ENCODE results near the gene SLC24A4. TPM values are rescaled to one million over a fixed set of nuclear protein-coding genes. Genes with fewer than 3 reads are reported as not detected.

SLC24A4 gene
- total and polyA plus RNA-seq, 5 experiments from 2014 or later, result 0.05 TPM; not detected in 4

DNA sequence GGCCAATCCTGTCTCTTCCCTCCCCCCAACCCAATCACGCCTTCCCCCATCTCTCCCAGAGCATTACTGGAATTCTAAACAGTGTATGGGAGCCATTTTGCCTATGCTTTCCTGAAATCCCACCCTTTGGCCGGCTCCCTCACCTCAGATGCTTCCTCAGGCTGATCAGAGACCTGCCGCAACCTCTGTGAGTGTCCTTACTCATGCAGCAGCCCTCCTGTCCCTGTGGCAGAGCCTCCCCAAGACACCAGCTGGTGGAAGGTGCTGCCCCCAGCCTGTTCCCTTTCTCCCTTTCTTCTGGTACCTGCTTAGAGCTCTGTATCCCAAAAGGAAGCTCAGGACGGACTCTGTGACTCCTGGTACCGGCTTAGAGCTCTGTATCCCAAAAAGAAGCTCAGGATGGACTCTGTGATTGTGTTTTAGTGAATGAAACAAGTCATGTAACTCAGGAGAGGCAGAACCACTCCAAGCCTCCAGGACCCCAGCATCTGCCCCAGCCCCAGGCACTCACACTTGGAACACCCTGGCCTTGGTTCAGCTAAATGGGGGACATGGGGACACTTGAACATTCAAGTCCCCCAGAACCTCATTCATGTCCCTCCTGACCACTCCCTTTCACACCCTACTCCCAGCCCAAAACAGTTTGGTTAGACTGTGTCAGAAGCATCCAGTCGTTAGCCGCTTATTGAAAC, 161.3 kb downstream of the SLC24A4 start:
- POLR2A ChIA-PET, result no interaction called here
- ATAC-seq (no peak), DNase-seq (no peak)
- peaks cover 6 to 19% (median 9%) of the 10 kb centered on the region in 4 donors for H3K4me1 Mint-ChIP-seq
- H3K4me3 Mint-ChIP-seq, result no peak overlapping the region
- H3K27ac Mint-ChIP-seq, result peak overlapping the region in 1 of 10 donors; percentile 55
- H3K27me3 Mint-ChIP-seq, result peaks cover 0 to 9% (median 0%) of the 10 kb centered on the region in 5 donors
- H3K36me3 Mint-ChIP-seq, result peaks cover 0 to 4% (median 2%) of the 10 kb centered on the region in 3 donors
- H3K9me3 Mint-ChIP-seq, result peaks cover 0 to 7% (median 0%) of the 10 kb centered on the region in 9 donors

- Mint-ChIP-seq H3K27ac (no peak overlapping the region), H3K4me1 (peaks cover 7 to 23% (median 10%) of the 10 kb centered on the region in 4 donors), H3K27me3 (peaks cover 0 to 9% (median 0%) of the 10 kb centered on the region in 5 donors), H3K4me3 (no peak overlapping the region), H3K9me3 (no peaks in the 10 kb centered on the region), H3K36me3 (no peaks in the 10 kb centered on the region)
- DNase-seq, result no peak
- ATAC-seq, result no peak
- POLR2A ChIA-PET, result no interaction called here
Measured at GRCh38 chr14:92486881-92487280, 163.9 kb downstream of the SLC24A4 start.

- Mint-ChIP-seq H3K4me3 (no peak overlapping the region), H3K4me1 (peaks cover 7 to 23% (median 12%) of the 10 kb centered on the region in 4 donors), H3K36me3 (no peaks in the 10 kb centered on the region), H3K27me3 (peaks cover 0 to 9% (median 0%) of the 10 kb centered on the region in 5 donors), H3K9me3 (no peaks in the 10 kb centered on the region), H3K27ac (peak overlapping the region in 1 of 10 donors; percentile 60)
- ATAC-seq, result no peak
- POLR2A ChIA-PET, result interaction anchor here (0.9 kb wide), 1 partner anchor 13 kb away, joined by 5 read pairs; no protein-coding TSS in a partner anchor
- DNase-seq, result no peak
Measured at GRCh38 chr14:92487513-92488133, 164.7 kb downstream of the SLC24A4 start.

- no peaks in the 10 kb centered on the region for H3K9me3 Mint-ChIP-seq
- peak overlapping the region in 2 of 10 donors; percentile 40 to 53 for H3K27ac Mint-ChIP-seq
- POLR2A ChIA-PET, result interaction anchor here (1.7 kb wide), 1 partner anchor 11 kb away, joined by 3 read pairs; no protein-coding TSS in a partner anchor
- H3K36me3 Mint-ChIP-seq, result no peaks in the 10 kb centered on the region
- DNase-seq, result no peak
- H3K27me3 Mint-ChIP-seq, result peaks cover 0 to 2% (median 0%) of the 10 kb centered on the region in 5 donors
- peaks cover 8 to 23% (median 12%) of the 10 kb centered on the region in 4 donors for H3K4me1 Mint-ChIP-seq
- no peak overlapping the region for H3K4me3 Mint-ChIP-seq
- ATAC-seq, result no peak
Measured at GRCh38 chr14:92489394-92490238, 166.7 kb downstream of the SLC24A4 start.

DNA sequence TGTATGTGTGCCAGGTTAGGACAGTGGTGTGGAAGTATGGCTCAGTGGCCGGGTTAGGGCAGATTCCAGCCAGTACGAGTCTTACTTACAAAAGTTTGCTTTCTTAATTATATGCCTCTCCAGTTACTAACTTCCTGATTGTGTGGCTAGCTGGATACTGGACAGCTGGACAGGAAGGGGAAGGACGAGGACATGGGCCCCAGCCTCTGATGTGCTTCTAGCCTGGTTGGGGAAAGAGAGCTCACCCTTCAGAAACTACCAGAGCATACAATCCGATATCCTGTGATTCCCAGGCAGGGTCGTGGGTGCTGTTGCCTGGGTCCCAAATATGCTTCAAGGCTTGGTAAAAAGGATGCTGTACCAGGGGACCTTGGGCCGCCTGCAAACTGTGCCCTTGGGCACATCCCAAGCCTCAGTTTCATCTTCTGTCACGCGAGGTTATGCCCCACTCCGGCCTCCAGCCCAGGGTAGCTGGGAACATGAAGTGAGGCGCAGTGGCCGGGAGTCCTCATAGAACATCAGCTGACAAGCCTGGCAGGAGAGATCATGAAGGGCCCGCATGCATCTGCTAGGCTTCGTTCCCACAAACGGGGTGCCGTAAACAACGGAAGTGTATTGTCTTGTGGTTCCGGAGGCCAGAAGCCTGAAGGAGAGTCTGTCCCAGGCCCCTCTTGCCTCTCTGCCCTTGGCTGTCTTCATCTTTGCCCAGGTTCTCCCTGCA, 167.4 kb downstream of the SLC24A4 start:
- Mint-ChIP-seq H3K4me1 (peaks cover 8 to 25% (median 12%) of the 10 kb centered on the region in 4 donors), H3K27ac (peak overlapping the region in 1 of 10 donors; percentile 53), H3K9me3 (no peaks in the 10 kb centered on the region), H3K4me3 (no peak overlapping the region), H3K36me3 (no peaks in the 10 kb centered on the region), H3K27me3 (peaks cover 0 to 1% (median 0%) of the 10 kb centered on the region in 5 donors)
- DNase-seq, result no peak
- POLR2A ChIA-PET, result interaction anchor here (1.7 kb wide), 1 partner anchor 10 kb away, joined by 3 read pairs; no protein-coding TSS in a partner anchor
- ATAC-seq, result no peak

DNA sequence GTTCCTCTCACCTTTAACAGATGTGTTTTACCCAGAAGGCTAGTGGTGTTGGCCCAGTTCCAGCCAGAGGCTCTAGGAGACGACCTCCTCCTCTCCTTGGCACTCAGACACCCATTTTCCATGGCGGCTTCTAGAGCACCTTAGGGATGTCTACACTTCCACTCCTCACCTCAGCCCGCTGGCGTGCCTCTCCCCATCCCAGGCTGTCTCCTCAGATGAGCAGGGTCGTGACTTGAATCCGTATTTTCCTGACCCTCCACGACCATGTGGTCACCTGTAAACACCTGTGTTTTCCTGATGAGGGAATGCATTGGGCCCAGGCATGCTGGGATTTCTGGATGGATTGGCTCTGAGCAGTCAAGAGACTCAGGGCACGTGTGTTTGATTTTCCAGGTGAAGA, 168.8 kb downstream of the SLC24A4 start:
- peaks cover 6 to 27% (median 10%) of the 10 kb centered on the region in 4 donors for H3K4me1 Mint-ChIP-seq
- H3K9me3 Mint-ChIP-seq, result no peaks in the 10 kb centered on the region
- no peak for DNase-seq
- H3K36me3 Mint-ChIP-seq, result no peaks in the 10 kb centered on the region
- no peak for ATAC-seq
- POLR2A ChIA-PET, result no interaction called here
- H3K27me3 Mint-ChIP-seq, result no peaks in the 10 kb centered on the region
- H3K4me3 Mint-ChIP-seq, result no peak overlapping the region
- H3K27ac Mint-ChIP-seq, result peak overlapping the region in 2 of 10 donors; percentile 16 to 30

DNA sequence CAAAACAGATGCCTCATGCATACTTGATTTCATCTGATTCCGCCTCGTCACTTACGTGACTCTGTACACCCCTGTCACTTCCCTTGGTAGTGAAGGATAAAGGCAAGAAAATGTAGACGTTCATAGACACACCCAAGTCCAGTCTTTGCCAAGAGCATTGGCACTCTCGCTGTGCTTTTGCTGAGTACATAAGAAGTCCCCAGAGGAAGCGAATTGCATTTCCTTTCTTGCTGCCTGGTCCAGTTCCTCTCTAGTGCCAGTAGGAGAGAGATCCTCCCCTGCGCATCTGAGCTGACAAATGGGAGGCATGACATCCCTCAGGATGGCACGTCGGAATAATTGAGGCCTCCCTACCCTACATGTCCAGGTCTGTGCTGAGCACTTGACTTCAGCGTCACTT, 169.3 kb downstream of the SLC24A4 start:
- no peaks in the 10 kb centered on the region for H3K9me3 Mint-ChIP-seq
- H3K27ac Mint-ChIP-seq, result peak overlapping the region in 2 of 10 donors; percentile 16 to 30
- peaks cover 2 to 24% (median 6%) of the 10 kb centered on the region in 4 donors for H3K4me1 Mint-ChIP-seq
- no peak overlapping the region for H3K4me3 Mint-ChIP-seq
- no peaks in the 10 kb centered on the region for H3K36me3 Mint-ChIP-seq
- ATAC-seq (no peak), DNase-seq (no peak)
- no peaks in the 10 kb centered on the region for H3K27me3 Mint-ChIP-seq
- POLR2A ChIA-PET, result no interaction called here

DNA sequence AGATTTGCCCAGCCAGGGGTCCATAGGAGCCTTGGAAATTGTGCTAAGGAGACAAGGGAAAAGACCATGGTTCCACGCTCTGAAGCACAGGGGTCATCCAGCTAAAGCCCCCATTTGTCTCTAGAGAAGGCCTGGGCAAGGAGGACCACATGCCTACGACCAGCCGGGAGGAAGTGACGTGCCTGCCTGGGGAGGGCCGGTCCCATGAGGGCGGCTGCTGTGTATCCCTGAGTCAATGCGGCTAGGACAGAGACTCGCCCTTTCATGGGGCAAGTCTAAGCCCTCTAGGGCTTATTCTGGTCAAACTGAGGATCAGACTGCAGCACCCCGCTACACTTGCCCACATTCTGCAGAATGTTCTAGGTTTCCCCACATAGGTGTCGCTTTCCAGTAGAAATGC, 170.1 kb downstream of the SLC24A4 start:
- POLR2A ChIA-PET, result no interaction called here
- Mint-ChIP-seq H3K36me3 (no peaks in the 10 kb centered on the region), H3K9me3 (no peaks in the 10 kb centered on the region), H3K4me3 (no peak overlapping the region), H3K27ac (peak overlapping the region in 1 of 10 donors; percentile 55), H3K4me1 (peaks cover 0 to 19% (median 5%) of the 10 kb centered on the region in 4 donors), H3K27me3 (no peaks in the 10 kb centered on the region)
- ATAC-seq (no peak), DNase-seq (no peak)

GRCh38 chr14:92493492-92493891, 170.5 kb downstream of the SLC24A4 start:
- Mint-ChIP-seq H3K9me3 (no peaks in the 10 kb centered on the region), H3K36me3 (no peaks in the 10 kb centered on the region), H3K4me3 (no peak overlapping the region), H3K4me1 (peaks cover 0 to 19% (median 5%) of the 10 kb centered on the region in 4 donors), H3K27ac (peak overlapping the region in 1 of 10 donors; percentile 55), H3K27me3 (no peaks in the 10 kb centered on the region)
- POLR2A ChIA-PET, result no interaction called here
- no peak for DNase-seq
- ATAC-seq, result no peak

- no peak for ATAC-seq
- POLR2A ChIA-PET, result interaction anchor here (0.7 kb wide), 1 partner anchor 113 kb away, joined by 3 read pairs; no protein-coding TSS in a partner anchor
- Mint-ChIP-seq H3K9me3 (no peaks in the 10 kb centered on the region), H3K4me3 (no peak overlapping the region), H3K36me3 (no peaks in the 10 kb centered on the region), H3K4me1 (peaks cover 0 to 19% (median 4%) of the 10 kb centered on the region in 4 donors), H3K27ac (no peak overlapping the region), H3K27me3 (no peaks in the 10 kb centered on the region)
- DNase-seq, result no peak
Measured at GRCh38 chr14:92494512-92494911, 171.5 kb downstream of the SLC24A4 start.

DNA sequence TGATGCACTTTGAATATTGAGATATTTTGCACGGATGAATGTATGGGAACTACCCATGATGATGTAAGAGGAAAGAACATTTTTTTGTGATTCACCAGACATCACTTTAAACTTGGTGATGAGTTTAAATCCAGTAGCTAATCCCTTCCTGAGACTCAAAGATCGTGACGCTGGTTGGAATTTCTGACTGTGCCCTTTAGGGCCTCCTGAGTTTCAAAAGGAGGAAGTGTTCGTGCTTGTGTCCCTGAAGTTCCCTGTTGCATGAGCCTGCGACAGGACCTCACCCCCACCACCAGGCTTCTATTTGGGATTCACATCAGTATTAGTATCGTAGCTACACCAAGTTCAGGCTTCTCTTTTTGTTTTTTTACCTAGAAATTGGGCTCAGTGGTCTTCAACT, 172.1 kb downstream of the SLC24A4 start:
- Mint-ChIP-seq H3K4me3 (no peak overlapping the region), H3K4me1 (peaks cover 0 to 15% (median 4%) of the 10 kb centered on the region in 4 donors), H3K36me3 (no peaks in the 10 kb centered on the region), H3K9me3 (no peaks in the 10 kb centered on the region), H3K27me3 (no peaks in the 10 kb centered on the region), H3K27ac (peak overlapping the region in 1 of 10 donors; percentile 53)
- POLR2A ChIA-PET, result no interaction called here
- DNase-seq, result no peak
- no peak for ATAC-seq

Measured in naive thymus-derived CD8-positive, alpha-beta T cell (primary cell).